ENCODE measurements around the gene CLDN9.

CLDN9 gene

GRCh38 chr16:2964475-2965336 is 48.0 kb upstream of the CLDN9 start:
- Histone ChIP-seq H3K27me3 (replicated peaks; ENCODE audit: insufficient read depth, low read length) (peaks cover 32% of the 10 kb centered on the region), H3K9me2 (replicated peaks; ENCODE audit: insufficient read depth, low read length) (no peaks in the 10 kb centered on the region), H3F3A (ENCODE audit: insufficient read depth, low read length) (peaks cover 7% of the 10 kb centered on the region; the same call in 1 of the 2 replicates), H3K9me3 (replicated peaks; ENCODE audit: insufficient read depth, low read length) (no peaks in the 10 kb centered on the region), H3K4me2 (ENCODE audit: low read depth, low read length) (peak overlapping the region; percentile 97), H3K4me1 (ENCODE audit: low read length) (peaks cover 13% of the 10 kb centered on the region), H3K79me2 (ENCODE audit: low read length) (peaks cover 3% of the 10 kb centered on the region), H3K9ac (ENCODE audit: low read length) (no peak overlapping the region), H3K27ac (ENCODE audit: low read length) (no peak overlapping the region), H2AFZ (ENCODE audit: low read length) (peak overlapping the region; percentile 63; the same call in 1 of the 2 replicates), H3K4me3 (ENCODE audit: low read length) (peak overlapping the region; percentile 50), H3K36me3 (replicated peaks; ENCODE audit: insufficient read depth, low read length) (no peaks in the 10 kb centered on the region), H4K20me1 (ENCODE audit: insufficient read depth, low read length) (no peaks in the 10 kb centered on the region)
- DNase-seq, result peak; percentile 72
- TF ChIP-seq EZH2 (optimal IDR thresholded peaks at IDR 0.05; ENCODE audit: low read depth, low read length) (no peak), EZH2phosphoT487 (IDR thresholded peaks at IDR 0.05; ENCODE audit: low read length) (no peak), CTCF (IDR thresholded peaks at IDR 0.05; ENCODE audit: low read length) (no peak)

GRCh38 chr16:2966043-2966807 is 46.5 kb upstream of the CLDN9 start:
- peaks cover 10% of the 10 kb centered on the region; the same call in 1 of the 2 replicates for H3F3A ChIP-seq (ENCODE audit: insufficient read depth, low read length)
- H2AFZ ChIP-seq (ENCODE audit: low read length), result no peak overlapping the region
- TF ChIP-seq CTCF (IDR thresholded peaks at IDR 0.05; ENCODE audit: low read length) (no peak), EZH2 (optimal IDR thresholded peaks at IDR 0.05; ENCODE audit: low read depth, low read length) (no peak), EZH2phosphoT487 (IDR thresholded peaks at IDR 0.05; ENCODE audit: low read length) (no peak)
- H3K79me2 ChIP-seq (ENCODE audit: low read length), result peaks cover 19% of the 10 kb centered on the region
- no peaks in the 10 kb centered on the region for H3K9me2 ChIP-seq (replicated peaks; ENCODE audit: insufficient read depth, low read length)
- H3K9ac ChIP-seq (ENCODE audit: low read length), result no peak overlapping the region
- peaks cover 32% of the 10 kb centered on the region for H3K27me3 ChIP-seq (replicated peaks; ENCODE audit: insufficient read depth, low read length)
- no peaks in the 10 kb centered on the region for H3K9me3 ChIP-seq (replicated peaks; ENCODE audit: insufficient read depth, low read length)
- no peaks in the 10 kb centered on the region for H4K20me1 ChIP-seq (ENCODE audit: insufficient read depth, low read length)
- H3K27ac ChIP-seq (ENCODE audit: low read length), result no peak overlapping the region
- DNase-seq, result no peak
- H3K4me2 ChIP-seq (ENCODE audit: low read depth, low read length), result peak overlapping the region; percentile 97; the same call in 1 of the 2 replicates
- H3K4me1 ChIP-seq (ENCODE audit: low read length), result peaks cover 13% of the 10 kb centered on the region
- no peaks in the 10 kb centered on the region for H3K36me3 ChIP-seq (replicated peaks; ENCODE audit: insufficient read depth, low read length)
- H3K4me3 ChIP-seq (ENCODE audit: low read length), result no peak overlapping the region

GRCh38 chr16:2966808-2967191 is 45.9 kb upstream of the CLDN9 start:
- Histone ChIP-seq H3F3A (ENCODE audit: insufficient read depth, low read length) (peaks cover 10% of the 10 kb centered on the region; the same call in 1 of the 2 replicates), H3K9ac (ENCODE audit: low read length) (no peak overlapping the region), H3K4me3 (ENCODE audit: low read length) (no peak overlapping the region), H3K36me3 (replicated peaks; ENCODE audit: insufficient read depth, low read length) (no peaks in the 10 kb centered on the region), H3K27ac (ENCODE audit: low read length) (no peak overlapping the region), H3K4me2 (ENCODE audit: low read depth, low read length) (no peak overlapping the region), H3K27me3 (replicated peaks; ENCODE audit: insufficient read depth, low read length) (peaks cover 31% of the 10 kb centered on the region), H3K79me2 (ENCODE audit: low read length) (peaks cover 24% of the 10 kb centered on the region), H3K4me1 (ENCODE audit: low read length) (peaks cover 13% of the 10 kb centered on the region), H2AFZ (ENCODE audit: low read length) (no peak overlapping the region), H3K9me2 (replicated peaks; ENCODE audit: insufficient read depth, low read length) (no peaks in the 10 kb centered on the region), H4K20me1 (ENCODE audit: insufficient read depth, low read length) (no peaks in the 10 kb centered on the region), H3K9me3 (replicated peaks; ENCODE audit: insufficient read depth, low read length) (no peaks in the 10 kb centered on the region)
- TF ChIP-seq CTCF (IDR thresholded peaks at IDR 0.05; ENCODE audit: low read length), result no peak
- TF ChIP-seq EZH2phosphoT487 (IDR thresholded peaks at IDR 0.05; ENCODE audit: low read length), result no peak
- no peak for TF ChIP-seq EZH2 (optimal IDR thresholded peaks at IDR 0.05; ENCODE audit: low read depth, low read length)
- no peak for DNase-seq

Measured in MM.1S (cell line).